ENCODE data around the gene MCOLN3. TPM values are rescaled to one million over a fixed set of nuclear protein-coding genes. Genes with fewer than 3 reads are reported as not detected.
A peak's percentile ranks its signal among the peaks of the same experiment; 100 is the strongest.

The MCOLN3 gene
- total RNA-seq, 4 donors from 2014 or later = 1.8 to 21.3 (median 2.8) TPM

DNA sequence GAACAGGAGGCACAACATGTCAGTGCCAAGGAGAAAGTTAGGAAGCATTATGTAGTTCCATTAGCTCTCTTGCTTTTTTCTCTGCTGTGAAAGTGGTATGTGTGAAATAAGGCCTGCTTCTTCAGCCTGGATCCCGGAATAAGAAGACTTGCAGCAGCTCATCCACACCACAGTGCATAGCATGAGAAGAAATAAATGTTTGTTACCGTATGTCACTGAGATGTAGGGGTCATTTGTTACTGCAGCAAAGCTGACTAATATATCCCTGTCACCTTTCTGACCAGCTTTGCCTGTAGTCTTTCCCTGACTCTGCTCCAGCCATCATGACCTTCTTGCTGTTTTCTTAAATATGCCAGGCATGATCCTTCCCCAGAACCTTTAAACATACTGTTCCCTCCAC lies 20.5 kb upstream of the MCOLN3 start:
- TF ChIP-seq, protein P1, sequence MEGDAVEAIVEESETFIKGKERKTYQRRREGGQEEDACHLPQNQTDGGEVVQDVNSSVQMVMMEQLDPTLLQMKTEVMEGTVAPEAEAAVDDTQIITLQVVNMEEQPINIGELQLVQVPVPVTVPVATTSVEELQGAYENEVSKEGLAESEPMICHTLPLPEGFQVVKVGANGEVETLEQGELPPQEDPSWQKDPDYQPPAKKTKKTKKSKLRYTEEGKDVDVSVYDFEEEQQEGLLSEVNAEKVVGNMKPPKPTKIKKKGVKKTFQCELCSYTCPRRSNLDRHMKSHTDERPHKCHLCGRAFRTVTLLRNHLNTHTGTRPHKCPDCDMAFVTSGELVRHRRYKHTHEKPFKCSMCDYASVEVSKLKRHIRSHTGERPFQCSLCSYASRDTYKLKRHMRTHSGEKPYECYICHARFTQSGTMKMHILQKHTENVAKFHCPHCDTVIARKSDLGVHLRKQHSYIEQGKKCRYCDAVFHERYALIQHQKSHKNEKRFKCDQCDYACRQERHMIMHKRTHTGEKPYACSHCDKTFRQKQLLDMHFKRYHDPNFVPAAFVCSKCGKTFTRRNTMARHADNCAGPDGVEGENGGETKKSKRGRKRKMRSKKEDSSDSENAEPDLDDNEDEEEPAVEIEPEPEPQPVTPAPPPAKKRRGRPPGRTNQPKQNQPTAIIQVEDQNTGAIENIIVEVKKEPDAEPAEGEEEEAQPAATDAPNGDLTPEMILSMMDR (IDR thresholded peaks at IDR 0.05) = no peak
- TF ChIP-seq POLR2A (IDR thresholded peaks at IDR 0.05) = no peak
- Histone ChIP-seq H3K4me1 (no peaks in the 10 kb centered on the region), H3K36me3 (no peaks in the 10 kb centered on the region), H3K4me3 (no peak overlapping the region), H3K9me3 (no peaks in the 10 kb centered on the region), H3K27ac (no peak overlapping the region), H3K27me3 (no peaks in the 10 kb centered on the region)
- DNase-seq = no peak

DNA sequence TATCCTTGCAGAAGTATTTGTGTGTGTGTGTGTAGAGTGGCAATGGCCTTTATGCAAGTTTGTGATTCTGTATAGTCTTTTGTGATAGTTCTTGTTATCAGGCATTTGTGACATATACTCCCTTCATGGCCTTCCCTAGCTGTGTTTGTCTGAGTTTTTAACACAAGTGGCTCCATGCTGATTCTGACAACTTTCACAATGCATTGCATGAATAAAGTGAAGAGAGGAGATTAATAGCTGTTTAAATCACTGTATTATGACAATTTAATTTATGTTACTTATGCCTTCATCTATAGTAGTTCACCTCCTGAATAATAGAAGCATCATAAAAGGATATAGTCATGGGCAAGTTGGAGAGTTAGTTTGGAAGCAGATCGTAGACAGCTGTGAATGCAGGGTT lies 17.2 kb upstream of the MCOLN3 start:
- H3K27ac ChIP-seq = no peak overlapping the region
- DNase-seq = no peak
- H3K27me3 ChIP-seq = no peaks in the 10 kb centered on the region
- TF ChIP-seq, protein P1 (IDR thresholded peaks at IDR 0.05) = no peak
- no peak for TF ChIP-seq POLR2A (IDR thresholded peaks at IDR 0.05)
- H3K36me3 ChIP-seq = no peaks in the 10 kb centered on the region
- no peak overlapping the region for H3K4me3 ChIP-seq
- no peaks in the 10 kb centered on the region for H3K4me1 ChIP-seq
- H3K9me3 ChIP-seq = no peaks in the 10 kb centered on the region

DNA sequence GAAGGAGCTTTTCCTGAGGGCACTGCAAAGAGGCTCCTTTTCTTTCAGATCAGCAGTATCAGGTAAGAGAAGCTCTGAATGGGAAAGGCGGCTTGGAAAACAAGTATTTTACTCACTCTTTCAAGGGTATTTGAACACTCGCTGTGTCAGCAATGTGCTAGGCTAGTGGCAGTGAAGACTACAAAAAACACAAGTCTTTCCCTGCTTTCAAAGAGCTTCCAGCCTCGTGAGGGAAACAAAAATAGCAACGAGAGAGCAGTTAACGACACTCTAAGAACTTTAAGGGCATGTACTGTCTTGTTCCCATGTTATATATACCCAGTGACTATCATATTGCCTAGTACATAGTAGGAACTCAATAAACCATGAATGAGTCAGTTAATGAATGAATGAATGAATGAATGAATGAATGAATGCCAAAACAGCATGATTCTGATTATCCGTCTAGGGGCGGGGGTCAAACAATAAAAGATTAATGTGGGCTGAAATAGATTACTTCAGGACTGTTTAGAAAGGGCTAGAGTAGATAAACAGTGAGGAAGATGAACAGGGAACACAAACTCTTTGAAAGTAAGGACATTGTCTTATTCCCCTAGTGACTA lies 14.2 kb upstream of the MCOLN3 start:
- Histone ChIP-seq H3K27ac (peak overlapping the region in 1 of 4 donors; percentile 55), H3K36me3 (no peaks in the 10 kb centered on the region), H3K4me3 (peak overlapping the region; percentile 39 to 56 (median 47)), H3K9me3 (no peaks in the 10 kb centered on the region), H3K27me3 (no peaks in the 10 kb centered on the region), H3K4me1 (no peaks in the 10 kb centered on the region)
- DNase-seq = no peak
- TF ChIP-seq, protein P1 (IDR thresholded peaks at IDR 0.05) = no peak
- TF ChIP-seq POLR2A (IDR thresholded peaks at IDR 0.05) = no peak

DNA sequence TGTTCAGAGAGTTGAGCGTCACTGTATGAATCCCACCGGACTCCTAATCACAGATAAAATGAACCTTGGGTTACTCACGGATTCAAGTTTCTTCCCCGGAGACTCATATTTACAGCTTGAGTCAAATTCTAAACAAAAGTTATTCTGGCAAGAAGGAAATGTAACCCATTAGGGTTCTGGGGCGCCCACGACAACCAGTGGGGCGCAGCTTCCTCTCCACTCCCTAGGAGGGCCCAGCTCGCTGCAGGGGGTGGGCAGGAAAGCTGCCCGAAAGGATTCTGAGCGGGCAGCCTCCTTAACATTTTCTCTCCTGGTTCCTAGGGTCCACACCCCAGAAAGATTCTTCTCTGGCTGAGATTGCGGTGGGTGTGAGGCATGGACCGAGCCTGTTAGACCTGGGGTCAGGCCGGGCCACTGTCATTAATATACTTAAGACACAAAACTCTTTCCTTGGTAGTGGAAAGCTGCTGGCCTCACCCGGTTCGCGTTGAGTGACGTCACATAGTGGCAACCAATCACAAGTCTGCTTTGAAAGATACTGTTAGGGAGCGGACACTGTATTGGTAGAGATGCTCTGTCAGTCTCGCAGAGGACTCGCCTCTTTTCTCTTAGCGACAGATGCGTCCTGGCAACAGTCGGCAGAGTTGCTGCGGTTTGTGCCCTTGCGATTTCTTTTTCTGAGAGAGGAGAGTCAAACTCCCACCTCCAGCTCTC lies 13.6 kb upstream of the MCOLN3 start:
- peak overlapping the region; percentile 39 to 56 (median 47) for H3K4me3 ChIP-seq
- no peaks in the 10 kb centered on the region for H3K36me3 ChIP-seq
- H3K27me3 ChIP-seq = no peaks in the 10 kb centered on the region
- peak overlapping the region in 3 of 4 donors; percentile 19 to 55 (median 50) for H3K27ac ChIP-seq
- TF ChIP-seq, protein P1 (IDR thresholded peaks at IDR 0.05) = no peak
- no peaks in the 10 kb centered on the region for H3K4me1 ChIP-seq
- DNase-seq = peak; percentile 78 to 95 (median 89)
- H3K9me3 ChIP-seq = no peaks in the 10 kb centered on the region

DNA sequence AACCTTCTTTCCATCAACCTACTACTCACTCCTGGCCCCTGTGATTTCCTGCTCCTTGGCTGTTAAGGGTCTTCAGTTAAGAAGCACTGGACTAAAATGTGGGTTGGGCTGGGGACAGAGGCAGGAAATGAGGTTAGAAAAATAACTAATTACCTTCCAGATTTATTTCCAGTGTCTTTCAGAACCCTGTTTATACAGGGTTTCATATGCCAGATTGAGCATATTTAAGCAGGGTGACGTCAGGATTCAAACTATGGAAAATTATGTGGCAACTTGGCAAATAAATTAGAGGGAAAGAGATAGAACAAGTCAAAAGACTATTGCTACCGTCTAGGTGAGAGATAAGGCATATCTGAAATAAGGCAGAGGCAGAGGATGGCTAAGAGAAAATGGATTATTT lies 11.7 kb upstream of the MCOLN3 start:
- Histone ChIP-seq H3K27ac (no peak overlapping the region), H3K27me3 (no peaks in the 10 kb centered on the region), H3K36me3 (no peaks in the 10 kb centered on the region), H3K4me3 (no peak overlapping the region), H3K4me1 (no peaks in the 10 kb centered on the region), H3K9me3 (no peaks in the 10 kb centered on the region)
- TF ChIP-seq, protein P1 (IDR thresholded peaks at IDR 0.05) = no peak
- no peak for TF ChIP-seq POLR2A (IDR thresholded peaks at IDR 0.05)
- DNase-seq = no peak
